Loucy (cell line): ENCODE results near the gene SH3RF3.

Experiments
- H2AFZ ChIP-seq: fragments of 200-600 bp; sonication (generic); 2 replicates; pipeline ENCODE4 v1.6.0; 2016; ENCODE audit warnings: antibody characterized with exemption, mild to moderate bottlenecking, low read length, moderate library complexity
- H3F3A ChIP-seq: fragments of 200-600 bp; 2 replicates; pipeline ENCODE4 v1.6.0; 2016; ENCODE audit warnings: antibody characterized with exemption, low read depth, mild to moderate bottlenecking
- H3K27me3 ChIP-seq: fragments of 200-600 bp; sonication (generic); 2 replicates; pipeline ENCODE4 v1.6.1; 2014; ENCODE audit warnings: low read length, mild to moderate bottlenecking; ENCODE audit not compliant: insufficient read depth, poor library complexity, severe bottlenecking
- H3K36me3 ChIP-seq: fragments of 200-600 bp; sonication (generic); 2 replicates; pipeline ENCODE4 v1.6.1; 2016; ENCODE audit warnings: low read length; ENCODE audit not compliant: insufficient read depth
- H3K4me1 ChIP-seq: fragments of 200-600 bp; sonication (generic); 2 replicates; pipeline ENCODE4 v1.5.1; 2014; ENCODE audit warnings: low read length, mild to moderate bottlenecking; ENCODE audit not compliant: insufficient read depth, poor library complexity, severe bottlenecking
- H3K4me2 ChIP-seq: fragments of 200-600 bp; sonication (generic); 2 replicates; pipeline ENCODE4 v1.6.0; 2014; ENCODE audit warnings: antibody characterized with exemption, low read length, low read depth, mild to moderate bottlenecking; ENCODE audit not compliant: poor library complexity, severe bottlenecking
- H3K4me3 ChIP-seq: fragments of 200-600 bp; sonication (generic); 2 replicates; pipeline ENCODE4 v1.5.1; 2014; ENCODE audit warnings: low read length, mild to moderate bottlenecking, mixed read lengths; ENCODE audit not compliant: poor library complexity, severe bottlenecking
- H3K79me2 ChIP-seq: fragments of 200-600 bp; sonication (generic); 2 replicates; pipeline ENCODE4 v1.6.1; 2014; ENCODE audit warnings: low read length; ENCODE audit not compliant: insufficient read depth
- H3K9ac ChIP-seq: fragments of 200-600 bp; sonication (generic); 2 replicates; pipeline ENCODE4 v1.6.0; 2014; ENCODE audit warnings: mild to moderate bottlenecking, low read depth, low read length, moderate library complexity; ENCODE audit not compliant: poor library complexity, severe bottlenecking
- H3K9me2 ChIP-seq: fragments of 200-600 bp; sonication (generic); replicated peaks from 2 replicates; pipeline ENCODE4 v1.6.1; 2016; ENCODE audit warnings: low read depth, low read length, mixed read lengths
- H3K9me3 ChIP-seq: fragments of 200-600 bp; sonication (generic); 2 replicates; pipeline ENCODE4 v1.6.1; 2014; ENCODE audit warnings: mild to moderate bottlenecking, antibody characterized with exemption, low read length, low read depth; ENCODE audit not compliant: insufficient read depth
- H4K20me1 ChIP-seq: fragments of 200-600 bp; sonication (generic); 2 replicates; pipeline ENCODE4 v1.6.0; 2014; ENCODE audit warnings: antibody characterized with exemption, low read length, mild to moderate bottlenecking; ENCODE audit not compliant: insufficient read depth, poor library complexity, severe bottlenecking
- CTCF ChIP-seq: fragments of 200-600 bp; sonication (generic); conservative IDR thresholded peaks from 2 replicates; pipeline ENCODE4 v1.5.1; 2014; ENCODE audit warnings: mild to moderate bottlenecking, antibody characterized with exemption, low read length
- EZH2phosphoT487 ChIP-seq: fragments of 200-600 bp; IDR thresholded peaks from 2 replicates; pipeline ENCODE4 v1.6.1; 2018; ENCODE audit warnings: antibody characterized with exemption, mild to moderate bottlenecking, moderate library complexity, borderline replicate concordance

Gene SH3RF3

GRCh38 chr2:109386004-109386695 lies 257.1 kb downstream of the SH3RF3 start:
- H2AFZ ChIP-seq = no peak overlapping the region
- H3K9me2 ChIP-seq = no peaks in the 10 kb centered on the region
- no peak overlapping the region for H3K9ac ChIP-seq
- H3K27me3 ChIP-seq = no peaks in the 10 kb centered on the region
- TF ChIP-seq CTCF = 0 out of 2 replicates have a peak, but pooled peaks have one; percentile 13
- TF ChIP-seq EZH2phosphoT487 = no peak
- no peak overlapping the region for H3K4me2 ChIP-seq
- H4K20me1 ChIP-seq = no peaks in the 10 kb centered on the region
- no peaks in the 10 kb centered on the region for H3K9me3 ChIP-seq
- H3K4me3 ChIP-seq = no peak overlapping the region
- H3K36me3 ChIP-seq = no peaks in the 10 kb centered on the region
- no peaks in the 10 kb centered on the region for H3K79me2 ChIP-seq
- no peaks in the 10 kb centered on the region for H3K4me1 ChIP-seq
- H3F3A ChIP-seq = no peaks in the 10 kb centered on the region

- Histone ChIP-seq H4K20me1 (no peaks in the 10 kb centered on the region), H3K36me3 (no peaks in the 10 kb centered on the region), H3K4me1 (no peaks in the 10 kb centered on the region), H3K79me2 (no peaks in the 10 kb centered on the region), H2AFZ (no peak overlapping the region), H3K4me3 (no peak overlapping the region), H3K27me3 (no peaks in the 10 kb centered on the region), H3K9me2 (no peaks in the 10 kb centered on the region), H3K9me3 (no peaks in the 10 kb centered on the region), H3K9ac (no peak overlapping the region), H3K4me2 (no peak overlapping the region), H3F3A (no peaks in the 10 kb centered on the region)
- TF ChIP-seq CTCF (no peak), EZH2phosphoT487 (no peak)
Observed at GRCh38 chr2:109387221-109387735, 258.3 kb downstream of the SH3RF3 start.

GRCh38 chr2:109387778-109388469 lies 258.9 kb downstream of the SH3RF3 start:
- no peak overlapping the region for H3K4me3 ChIP-seq
- H3K4me2 ChIP-seq = no peak overlapping the region
- no peak overlapping the region for H3K9ac ChIP-seq

More at GRCh38 chr2:109387778-109388469, 258.9 kb downstream of the SH3RF3 start:
- Histone ChIP-seq H3K36me3 (no peaks in the 10 kb centered on the region), H3K9me2 (no peaks in the 10 kb centered on the region), H3K4me1 (no peaks in the 10 kb centered on the region), H3K27me3 (no peaks in the 10 kb centered on the region), H3K79me2 (no peaks in the 10 kb centered on the region), H3K9me3 (no peaks in the 10 kb centered on the region), H2AFZ (no peak overlapping the region), H3F3A (no peaks in the 10 kb centered on the region), H4K20me1 (no peaks in the 10 kb centered on the region)
- TF ChIP-seq EZH2phosphoT487 = no peak
- TF ChIP-seq CTCF = no peak
